ENCODE data around the gene NPAS3.

Gene NPAS3

DNA sequence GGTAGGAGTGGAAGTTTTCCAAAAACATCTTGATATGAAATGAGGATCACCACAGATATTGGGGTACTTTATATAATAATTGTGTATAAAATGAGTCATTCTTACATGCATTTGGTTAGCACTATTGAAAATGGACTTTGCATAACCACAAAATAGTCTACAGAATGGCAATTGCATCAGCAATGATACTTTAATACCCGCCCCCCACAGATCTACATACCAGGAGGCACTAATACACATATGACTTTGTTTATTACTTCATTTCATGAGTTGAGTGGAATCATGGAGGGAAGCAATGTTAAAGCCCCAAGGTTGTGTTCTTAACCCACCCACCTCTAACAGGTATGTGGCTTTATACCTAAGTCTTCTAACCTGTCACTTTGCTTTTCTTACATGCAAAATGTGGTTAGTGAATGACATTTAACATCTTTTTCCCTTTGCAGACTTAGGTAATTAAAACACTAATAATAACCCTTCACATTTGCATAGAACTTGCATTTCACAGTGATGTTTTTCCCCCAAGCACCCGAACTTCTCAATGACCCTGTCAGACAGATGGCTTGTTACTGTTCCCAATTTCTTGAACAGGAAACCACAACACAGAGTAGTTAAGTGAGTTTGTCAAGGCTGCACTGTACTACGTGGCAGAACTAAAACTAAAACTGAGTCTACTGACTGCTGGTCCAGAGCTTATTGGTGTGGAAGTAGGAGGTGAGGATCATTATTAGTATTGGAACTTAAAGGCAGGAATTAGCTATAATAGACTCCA, 101.9 kb downstream of the NPAS3 start:
- no peak for DNase-seq (ENCODE audit: low read depth)
- H3K4me3 ChIP-seq (ENCODE audit: control insufficient read depth, low read depth, low read length): no peak overlapping the region
- no peak for TF ChIP-seq CTCF (conservative IDR thresholded peaks at IDR 0.05; ENCODE audit: control insufficient read depth, insufficient read depth, low read depth, low read length)

- no peak for DNase-seq (ENCODE audit: low read depth)
- H3K4me3 ChIP-seq (ENCODE audit: control insufficient read depth, low read depth, low read length): no peak overlapping the region
- no peak for TF ChIP-seq CTCF (conservative IDR thresholded peaks at IDR 0.05; ENCODE audit: control insufficient read depth, insufficient read depth, low read depth, low read length)
Observed at GRCh38 chr14:33042591-33042990, 103.9 kb downstream of the NPAS3 start.

- no peak for TF ChIP-seq CTCF (conservative IDR thresholded peaks at IDR 0.05; ENCODE audit: control insufficient read depth, insufficient read depth, low read depth, low read length)
- no peak for DNase-seq (ENCODE audit: low read depth)
- no peak overlapping the region for H3K4me3 ChIP-seq (ENCODE audit: control insufficient read depth, low read depth, low read length)
Observed at GRCh38 chr14:33045760-33046159, 107.1 kb downstream of the NPAS3 start.

- H3K4me3 ChIP-seq (ENCODE audit: control insufficient read depth, low read depth, low read length): no peak overlapping the region
- TF ChIP-seq CTCF (conservative IDR thresholded peaks at IDR 0.05; ENCODE audit: control insufficient read depth, insufficient read depth, low read depth, low read length): no peak
- no peak for DNase-seq (ENCODE audit: low read depth)
Observed at GRCh38 chr14:33052943-33053342, 114.3 kb downstream of the NPAS3 start.

GRCh38 chr14:33056213-33056612, 117.5 kb downstream of the NPAS3 start:
- TF ChIP-seq CTCF (conservative IDR thresholded peaks at IDR 0.05; ENCODE audit: control insufficient read depth, insufficient read depth, low read depth, low read length): no peak
- DNase-seq (ENCODE audit: low read depth): no peak
- no peak overlapping the region for H3K4me3 ChIP-seq (ENCODE audit: control insufficient read depth, low read depth, low read length)

DNA sequence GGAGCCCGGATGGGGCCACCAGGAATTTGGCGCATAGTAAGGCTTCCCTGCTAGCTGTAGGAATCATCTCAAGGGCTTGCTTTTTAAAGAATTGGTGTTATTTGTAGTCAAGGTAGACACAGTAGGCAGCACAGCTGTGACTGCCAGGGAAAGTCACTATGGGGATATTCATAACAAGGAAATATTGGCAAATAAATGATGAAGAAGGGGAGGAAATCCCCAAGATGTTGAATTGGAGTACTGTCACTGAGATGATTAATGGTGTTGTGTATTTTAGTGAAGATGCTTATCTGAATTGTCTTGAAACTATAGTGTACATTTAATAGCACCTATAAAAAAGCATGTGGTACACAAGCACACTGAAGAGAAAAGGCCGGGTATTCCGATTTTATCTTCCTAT, 118.9 kb downstream of the NPAS3 start:
- no peak overlapping the region for H3K4me3 ChIP-seq (ENCODE audit: control insufficient read depth, low read depth, low read length)
- no peak for TF ChIP-seq CTCF (conservative IDR thresholded peaks at IDR 0.05; ENCODE audit: control insufficient read depth, insufficient read depth, low read depth, low read length)
- no peak for DNase-seq (ENCODE audit: low read depth)

All from fibroblast of mammary gland (primary cell).